GM12873 (cell line): Measurements from ENCODE around the gene DELE1.

Experiments
- TF ChIP-seq, protein P1 (sequence below): IDR thresholded peaks from 2 replicates; pipeline ENCODE4 v1.5.1; 2012; ENCODE audit warnings: low read depth, mild to moderate bottlenecking, moderate library complexity, low read length, control low read depth; ENCODE audit not compliant: insufficient read depth; ENCODE audit errors: missing control alignments

The DELE1 gene

DNA sequence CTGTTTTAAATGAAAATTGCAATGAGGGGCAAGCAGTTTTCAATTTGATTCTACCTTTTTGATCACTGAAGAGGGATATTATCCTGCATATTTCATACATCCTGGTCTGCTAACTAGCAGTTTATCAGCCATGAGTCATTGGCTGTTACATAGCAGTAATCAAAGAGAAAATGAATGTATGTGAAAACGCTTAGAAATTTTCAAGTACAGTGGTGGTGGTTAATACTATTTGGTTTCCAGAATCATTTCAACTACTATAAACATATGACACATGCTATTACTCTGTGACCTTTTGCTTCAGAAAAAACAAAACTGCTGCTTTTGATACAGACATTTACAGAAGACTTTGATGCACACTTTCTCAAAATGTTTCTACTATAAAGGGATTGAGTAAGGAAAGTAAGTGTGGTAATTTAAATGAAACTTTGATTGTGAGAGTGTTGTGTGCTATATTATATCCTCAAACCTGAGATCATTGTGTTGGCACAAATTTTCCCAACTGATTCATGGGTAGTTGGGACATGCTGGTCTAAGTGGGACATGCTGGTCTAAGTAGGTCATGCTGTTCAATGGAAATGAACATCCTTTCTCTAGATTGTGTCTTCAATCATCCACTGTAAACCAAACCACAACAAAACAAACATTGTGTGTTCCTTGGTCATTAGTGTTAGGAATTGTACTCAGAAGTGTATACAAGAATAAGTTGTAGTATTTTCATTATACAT is 50.4 kb downstream of the DELE1 start:
- TF ChIP-seq, protein P1, sequence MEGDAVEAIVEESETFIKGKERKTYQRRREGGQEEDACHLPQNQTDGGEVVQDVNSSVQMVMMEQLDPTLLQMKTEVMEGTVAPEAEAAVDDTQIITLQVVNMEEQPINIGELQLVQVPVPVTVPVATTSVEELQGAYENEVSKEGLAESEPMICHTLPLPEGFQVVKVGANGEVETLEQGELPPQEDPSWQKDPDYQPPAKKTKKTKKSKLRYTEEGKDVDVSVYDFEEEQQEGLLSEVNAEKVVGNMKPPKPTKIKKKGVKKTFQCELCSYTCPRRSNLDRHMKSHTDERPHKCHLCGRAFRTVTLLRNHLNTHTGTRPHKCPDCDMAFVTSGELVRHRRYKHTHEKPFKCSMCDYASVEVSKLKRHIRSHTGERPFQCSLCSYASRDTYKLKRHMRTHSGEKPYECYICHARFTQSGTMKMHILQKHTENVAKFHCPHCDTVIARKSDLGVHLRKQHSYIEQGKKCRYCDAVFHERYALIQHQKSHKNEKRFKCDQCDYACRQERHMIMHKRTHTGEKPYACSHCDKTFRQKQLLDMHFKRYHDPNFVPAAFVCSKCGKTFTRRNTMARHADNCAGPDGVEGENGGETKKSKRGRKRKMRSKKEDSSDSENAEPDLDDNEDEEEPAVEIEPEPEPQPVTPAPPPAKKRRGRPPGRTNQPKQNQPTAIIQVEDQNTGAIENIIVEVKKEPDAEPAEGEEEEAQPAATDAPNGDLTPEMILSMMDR = no peak

DNA sequence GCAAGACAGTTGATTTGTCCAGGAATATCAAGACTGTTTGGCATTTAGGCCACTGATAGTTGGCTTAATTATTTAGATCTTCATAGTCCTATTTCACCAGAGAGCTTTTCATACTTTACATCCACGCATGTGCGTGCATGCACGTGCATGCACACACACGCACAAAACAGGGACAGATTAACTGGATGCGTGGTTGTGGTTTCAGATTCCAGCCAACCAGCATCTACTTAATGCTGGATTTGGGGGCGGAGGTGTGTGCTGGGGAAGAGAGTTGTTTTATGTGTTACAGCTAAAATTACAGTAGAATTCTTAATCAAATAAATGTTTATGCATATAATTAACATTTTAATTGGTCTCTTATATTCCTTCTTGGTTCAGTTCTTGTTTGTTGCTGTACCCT is 52.5 kb downstream of the DELE1 start:
- TF ChIP-seq, protein P1 = no peak

DNA sequence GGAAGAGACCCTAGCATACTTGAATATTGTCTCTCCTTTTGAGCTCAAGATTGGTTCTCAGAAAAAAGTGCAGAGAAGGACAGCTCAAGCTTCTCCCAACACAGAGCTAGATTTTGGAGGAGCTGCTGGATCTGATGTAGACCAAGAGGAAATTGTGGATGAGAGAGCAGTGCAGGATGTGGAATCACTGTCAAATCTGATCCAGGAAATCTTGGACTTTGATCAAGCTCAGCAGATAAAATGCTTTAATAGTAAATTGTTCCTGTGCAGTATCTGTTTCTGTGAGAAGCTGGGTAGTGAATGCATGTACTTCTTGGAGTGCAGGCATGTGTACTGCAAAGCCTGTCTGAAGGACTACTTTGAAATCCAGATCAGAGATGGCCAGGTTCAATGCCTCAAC is 54.7 kb downstream of the DELE1 start:
- TF ChIP-seq, protein P1 = no peak

DNA sequence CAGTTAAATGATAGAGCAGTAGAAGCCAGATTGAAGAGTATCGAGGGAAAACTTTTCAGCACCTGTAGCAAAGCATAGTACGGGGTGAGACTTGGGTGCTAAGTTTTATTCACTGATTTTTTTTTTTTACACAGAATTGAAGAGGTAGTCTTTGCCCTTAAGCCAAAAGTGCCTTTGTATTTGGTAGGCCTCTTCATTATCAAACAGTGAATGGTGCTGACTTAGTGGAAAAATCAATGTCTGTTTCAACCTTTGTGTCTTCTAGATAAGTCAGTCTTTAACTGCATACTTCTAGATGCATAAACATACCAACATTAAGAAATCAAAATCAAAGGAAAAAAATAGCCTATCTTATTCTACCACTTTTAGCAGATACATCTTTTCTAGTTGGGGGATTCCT is 59.0 kb downstream of the DELE1 start:
- TF ChIP-seq, protein P1 = no peak

DNA sequence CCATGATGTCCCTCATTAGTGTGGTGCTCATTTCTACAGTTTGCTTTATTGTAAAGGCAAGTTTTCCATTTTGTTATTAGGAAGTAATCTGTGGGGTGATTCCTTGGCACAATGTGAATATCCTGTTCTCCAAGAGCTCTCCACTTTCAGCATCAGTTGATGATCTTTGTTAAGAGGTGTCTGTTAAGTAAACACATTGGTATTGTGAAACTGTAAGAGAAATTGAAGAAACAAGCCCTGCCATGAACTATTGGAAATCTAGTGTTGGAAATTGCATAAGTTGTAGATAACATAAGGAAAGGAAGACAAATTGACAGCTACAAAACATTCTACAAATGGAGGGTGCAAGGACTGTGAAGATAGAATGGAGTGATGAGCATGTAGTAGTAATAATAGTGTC is 62.4 kb downstream of the DELE1 start:
- TF ChIP-seq, protein P1 = no peak

DNA sequence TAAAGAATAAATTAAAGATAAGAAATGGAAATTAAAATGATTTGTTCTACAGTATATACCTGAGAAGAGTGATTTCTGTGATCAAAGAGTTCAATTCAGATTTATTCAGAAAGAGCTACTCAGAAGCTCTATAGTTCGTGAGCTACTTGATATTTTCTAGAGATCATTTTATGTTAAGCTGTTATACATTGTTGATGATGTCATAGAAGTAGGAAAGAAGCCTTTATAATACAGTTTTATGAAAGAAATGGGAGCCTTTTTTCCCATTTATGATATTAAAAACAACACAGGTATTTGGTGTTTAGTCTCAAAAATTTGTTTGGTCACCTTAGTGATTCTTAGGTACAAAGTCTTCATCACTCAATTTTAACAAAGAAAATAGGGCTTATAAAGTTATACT is 66.0 kb downstream of the DELE1 start:
- TF ChIP-seq, protein P1 = no peak
